Keratinocyte (primary cell): ENCODE measurements around the gene KDM8.

Experiments
- EZH2 ChIP-seq: IDR thresholded peaks from one replicate; pipeline ENCODE4 v1.6.1; 2012; ENCODE audit warnings: inconsistent platforms, mild to moderate bottlenecking, low read length, moderate library complexity
- TF ChIP-seq, protein P1 (sequence below), 3 experiments: IDR thresholded peaks in 1 of 3; conservative IDR thresholded peaks in 1 of 3; optimal IDR thresholded peaks in 1 of 3; 2 replicates in 2 of 3; 3 replicates in 1 of 3; pipeline versions ENCODE3 to v1.5.1; 2011; ENCODE audit warnings: low read length in 3 of 3, mild to moderate bottlenecking in 3 of 3, moderate library complexity in 2 of 3, control low read depth in 1 of 3, inconsistent platforms in 1 of 3; ENCODE audit not compliant: insufficient read depth in 2 of 3; ENCODE audit errors: extremely low read depth in 1 of 3

DNA sequence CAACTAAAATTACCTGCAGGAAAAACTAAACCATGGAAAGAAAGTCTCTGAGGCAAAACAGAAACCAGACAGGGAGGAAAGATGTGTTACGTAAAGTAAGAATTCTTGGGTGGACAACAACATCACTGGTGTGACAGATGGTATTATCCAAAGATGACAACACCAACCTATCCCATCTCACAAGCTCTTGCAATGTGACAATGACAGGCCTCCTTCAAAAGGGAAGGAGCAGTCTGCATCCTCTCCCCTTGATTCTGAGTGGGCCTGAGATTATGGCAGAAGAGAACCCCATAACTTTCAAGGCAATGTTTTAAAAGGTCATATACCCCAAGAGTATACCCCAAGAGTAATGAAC, 17.6 kb upstream of the KDM8 start:
- TF ChIP-seq, protein P1, sequence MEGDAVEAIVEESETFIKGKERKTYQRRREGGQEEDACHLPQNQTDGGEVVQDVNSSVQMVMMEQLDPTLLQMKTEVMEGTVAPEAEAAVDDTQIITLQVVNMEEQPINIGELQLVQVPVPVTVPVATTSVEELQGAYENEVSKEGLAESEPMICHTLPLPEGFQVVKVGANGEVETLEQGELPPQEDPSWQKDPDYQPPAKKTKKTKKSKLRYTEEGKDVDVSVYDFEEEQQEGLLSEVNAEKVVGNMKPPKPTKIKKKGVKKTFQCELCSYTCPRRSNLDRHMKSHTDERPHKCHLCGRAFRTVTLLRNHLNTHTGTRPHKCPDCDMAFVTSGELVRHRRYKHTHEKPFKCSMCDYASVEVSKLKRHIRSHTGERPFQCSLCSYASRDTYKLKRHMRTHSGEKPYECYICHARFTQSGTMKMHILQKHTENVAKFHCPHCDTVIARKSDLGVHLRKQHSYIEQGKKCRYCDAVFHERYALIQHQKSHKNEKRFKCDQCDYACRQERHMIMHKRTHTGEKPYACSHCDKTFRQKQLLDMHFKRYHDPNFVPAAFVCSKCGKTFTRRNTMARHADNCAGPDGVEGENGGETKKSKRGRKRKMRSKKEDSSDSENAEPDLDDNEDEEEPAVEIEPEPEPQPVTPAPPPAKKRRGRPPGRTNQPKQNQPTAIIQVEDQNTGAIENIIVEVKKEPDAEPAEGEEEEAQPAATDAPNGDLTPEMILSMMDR (optimal IDR thresholded peaks at IDR 0.05 in 1 of 3, IDR thresholded peaks at IDR 0.05 in 1 of 3, conservative IDR thresholded peaks at IDR 0.05 in 1 of 3; ENCODE audit: extremely low read depth in 1 of 3, insufficient read depth in 2 of 3, low read length in 3 of 3), result no peak
- TF ChIP-seq EZH2, result no peak
